ENCODE results near the gene AVPR2.

Gene AVPR2

GRCh38 chrX:153871946-153872878, 32.3 kb upstream of the AVPR2 start:
- H3K4me1 ChIP-seq (ENCODE audit: control insufficient read depth, insufficient read depth, low read length) = no peaks in the 10 kb centered on the region
- peaks cover 11% of the 10 kb centered on the region; the same call in 1 of the 2 replicates for H3K36me3 ChIP-seq (ENCODE audit: control insufficient read depth, insufficient read depth, low read length)
- no peaks in the 10 kb centered on the region for H3K27me3 ChIP-seq (ENCODE audit: control insufficient read depth, insufficient read depth, low read length)
- no peak overlapping the region for H3K4me3 ChIP-seq (ENCODE audit: low read depth, low read length)
- peaks cover 33% of the 10 kb centered on the region for H3K9me3 ChIP-seq (ENCODE audit: control insufficient read depth, insufficient read depth, low read length)
- H3K27ac ChIP-seq (ENCODE audit: low read depth, low read length) = no peak overlapping the region
- H3K9ac ChIP-seq (ENCODE audit: low read depth, low read length) = no peak overlapping the region

- H3K36me3 ChIP-seq (ENCODE audit: control insufficient read depth, insufficient read depth, low read length) = peaks cover 7% of the 10 kb centered on the region; the same call in 1 of the 2 replicates
- H3K9ac ChIP-seq (ENCODE audit: low read depth, low read length) = no peak overlapping the region
- no peak overlapping the region for H3K4me3 ChIP-seq (ENCODE audit: low read depth, low read length)
- peaks cover 39% of the 10 kb centered on the region for H3K9me3 ChIP-seq (ENCODE audit: control insufficient read depth, insufficient read depth, low read length)
- peaks cover 5% of the 10 kb centered on the region; the same call in 1 of the 2 replicates for H3K4me1 ChIP-seq (ENCODE audit: control insufficient read depth, insufficient read depth, low read length)
- no peaks in the 10 kb centered on the region for H3K27me3 ChIP-seq (ENCODE audit: control insufficient read depth, insufficient read depth, low read length)
- H3K27ac ChIP-seq (ENCODE audit: low read depth, low read length) = no peak overlapping the region
Observed at GRCh38 chrX:153873282-153874084, 31.0 kb upstream of the AVPR2 start.

- H3K27me3 ChIP-seq (ENCODE audit: control insufficient read depth, insufficient read depth, low read length) = no peaks in the 10 kb centered on the region
- peaks cover 34% of the 10 kb centered on the region for H3K9me3 ChIP-seq (ENCODE audit: control insufficient read depth, insufficient read depth, low read length)
- 0 out of 2 replicates have a peak, but pooled peaks cover 6% of the 10 kb centered on the region for H3K36me3 ChIP-seq (ENCODE audit: control insufficient read depth, insufficient read depth, low read length)
- peaks cover 7% of the 10 kb centered on the region; the same call in 1 of the 2 replicates for H3K4me1 ChIP-seq (ENCODE audit: control insufficient read depth, insufficient read depth, low read length)
- H3K27ac ChIP-seq (ENCODE audit: low read depth, low read length) = no peak overlapping the region
- no peak overlapping the region for H3K9ac ChIP-seq (ENCODE audit: low read depth, low read length)
- H3K4me3 ChIP-seq (ENCODE audit: low read depth, low read length) = no peak overlapping the region
Observed at GRCh38 chrX:153874085-153874365, 30.4 kb upstream of the AVPR2 start.

- peaks cover 33% of the 10 kb centered on the region for H3K9me3 ChIP-seq (ENCODE audit: control insufficient read depth, insufficient read depth, low read length)
- no peaks in the 10 kb centered on the region for H3K27me3 ChIP-seq (ENCODE audit: control insufficient read depth, insufficient read depth, low read length)
- no peak overlapping the region for H3K4me3 ChIP-seq (ENCODE audit: low read depth, low read length)
Observed at GRCh38 chrX:153874366-153875125, 29.9 kb upstream of the AVPR2 start.

GRCh38 chrX:153875391-153876111, 28.9 kb upstream of the AVPR2 start:
- no peak overlapping the region for H3K27ac ChIP-seq (ENCODE audit: low read depth, low read length)
- H3K9ac ChIP-seq (ENCODE audit: low read depth, low read length) = no peak overlapping the region
- peaks cover 26% of the 10 kb centered on the region for H3K9me3 ChIP-seq (ENCODE audit: control insufficient read depth, insufficient read depth, low read length)
- H3K4me1 ChIP-seq (ENCODE audit: control insufficient read depth, insufficient read depth, low read length) = peaks cover 10% of the 10 kb centered on the region; the same call in 1 of the 2 replicates
- no peak overlapping the region for H3K4me3 ChIP-seq (ENCODE audit: low read depth, low read length)
- H3K36me3 ChIP-seq (ENCODE audit: control insufficient read depth, insufficient read depth, low read length) = no peaks in the 10 kb centered on the region
- no peaks in the 10 kb centered on the region for H3K27me3 ChIP-seq (ENCODE audit: control insufficient read depth, insufficient read depth, low read length)

More at GRCh38 chrX:153874366-153875125, 29.9 kb upstream of the AVPR2 start:
- Histone ChIP-seq H3K9ac (ENCODE audit: low read depth, low read length) (no peak overlapping the region), H3K36me3 (ENCODE audit: control insufficient read depth, insufficient read depth, low read length) (0 out of 2 replicates have a peak, but pooled peaks cover 6% of the 10 kb centered on the region), H3K4me1 (ENCODE audit: control insufficient read depth, insufficient read depth, low read length) (peaks cover 7% of the 10 kb centered on the region; the same call in 1 of the 2 replicates), H3K27ac (ENCODE audit: low read depth, low read length) (no peak overlapping the region)

GRCh38 chrX:153876112-153876491, 28.4 kb upstream of the AVPR2 start:
- Histone ChIP-seq H3K4me3 (ENCODE audit: low read depth, low read length) (no peak overlapping the region), H3K9me3 (ENCODE audit: control insufficient read depth, insufficient read depth, low read length) (peaks cover 23% of the 10 kb centered on the region), H3K27ac (ENCODE audit: low read depth, low read length) (no peak overlapping the region), H3K36me3 (ENCODE audit: control insufficient read depth, insufficient read depth, low read length) (no peaks in the 10 kb centered on the region), H3K27me3 (ENCODE audit: control insufficient read depth, insufficient read depth, low read length) (no peaks in the 10 kb centered on the region), H3K4me1 (ENCODE audit: control insufficient read depth, insufficient read depth, low read length) (peaks cover 13% of the 10 kb centered on the region; the same call in 1 of the 2 replicates), H3K9ac (ENCODE audit: low read depth, low read length) (no peak overlapping the region)

GRCh38 chrX:153877571-153878261, 26.8 kb upstream of the AVPR2 start:
- Histone ChIP-seq H3K9ac (ENCODE audit: low read depth, low read length) (no peak overlapping the region), H3K27ac (ENCODE audit: low read depth, low read length) (no peak overlapping the region), H3K9me3 (ENCODE audit: control insufficient read depth, insufficient read depth, low read length) (peaks cover 15% of the 10 kb centered on the region), H3K27me3 (ENCODE audit: control insufficient read depth, insufficient read depth, low read length) (no peaks in the 10 kb centered on the region), H3K4me1 (ENCODE audit: control insufficient read depth, insufficient read depth, low read length) (peaks cover 16% of the 10 kb centered on the region; the same call in 1 of the 2 replicates), H3K36me3 (ENCODE audit: control insufficient read depth, insufficient read depth, low read length) (no peaks in the 10 kb centered on the region), H3K4me3 (ENCODE audit: low read depth, low read length) (no peak overlapping the region)

- Histone ChIP-seq H3K9me3 (ENCODE audit: control insufficient read depth, insufficient read depth, low read length) (peaks cover 13% of the 10 kb centered on the region), H3K4me3 (ENCODE audit: low read depth, low read length) (peak overlapping the region; percentile 51; the same call in 1 of the 2 replicates), H3K27me3 (ENCODE audit: control insufficient read depth, insufficient read depth, low read length) (no peaks in the 10 kb centered on the region), H3K27ac (ENCODE audit: low read depth, low read length) (no peak overlapping the region), H3K9ac (ENCODE audit: low read depth, low read length) (no peak overlapping the region), H3K4me1 (ENCODE audit: control insufficient read depth, insufficient read depth, low read length) (peaks cover 21% of the 10 kb centered on the region; the same call in 1 of the 2 replicates), H3K36me3 (ENCODE audit: control insufficient read depth, insufficient read depth, low read length) (no peaks in the 10 kb centered on the region)
Observed at GRCh38 chrX:153878345-153878744, 26.1 kb upstream of the AVPR2 start.

- Histone ChIP-seq H3K4me3 (ENCODE audit: low read depth, low read length) (peak overlapping the region; percentile 51; the same call in 1 of the 2 replicates), H3K4me1 (ENCODE audit: control insufficient read depth, insufficient read depth, low read length) (peaks cover 28% of the 10 kb centered on the region; the same call in 1 of the 2 replicates), H3K27me3 (ENCODE audit: control insufficient read depth, insufficient read depth, low read length) (no peaks in the 10 kb centered on the region), H3K9ac (ENCODE audit: low read depth, low read length) (no peak overlapping the region), H3K9me3 (ENCODE audit: control insufficient read depth, insufficient read depth, low read length) (peaks cover 19% of the 10 kb centered on the region), H3K27ac (ENCODE audit: low read depth, low read length) (peak overlapping the region; percentile 32), H3K36me3 (ENCODE audit: control insufficient read depth, insufficient read depth, low read length) (no peaks in the 10 kb centered on the region)
Observed at GRCh38 chrX:153878969-153879653, 25.4 kb upstream of the AVPR2 start.
